HepG2 (cell line): Measurements from ENCODE around the gene CBY2.
"Not testable (repeated sequence)": the region's sequence is repeated elsewhere in the genome, so short reads cannot be mapped to it uniquely, and the experiment has no call there.

Experiments
- DNMT3B ChIP-seq: conservative IDR thresholded peaks from 2 replicates; pipeline ENCODE4 v1.6.1; 2016; ENCODE audit warnings: missing biosample characterization, control low read depth
- IRF2 ChIP-seq: IDR thresholded peaks from 2 replicates; pipeline ENCODE4 v1.6.1; 2018; ENCODE audit warnings: missing genetic modification reagents, missing compliant biosample characterization
- YY1 ChIP-seq: IDR thresholded peaks from 2 replicates; pipeline ENCODE4 v1.6.1; 2011; ENCODE audit warnings: low read length, low read depth, moderate library complexity, mild to moderate bottlenecking; ENCODE audit not compliant: insufficient read depth, insufficient replicate concordance
- TF ChIP-seq, protein P1 (sequence below): IDR thresholded peaks from 2 replicates; pipeline ENCODE4 v1.6.1; 2012; ENCODE audit warnings: inconsistent platforms

GRCh38 chr13:45756498-45756897 is 54.4 kb downstream of the CBY2 start:
- TF ChIP-seq YY1; DNMT3B (CRISPR knock-in tag); IRF2 (CRISPR knock-in tag): not testable (repeated sequence)
- TF ChIP-seq, protein P1, sequence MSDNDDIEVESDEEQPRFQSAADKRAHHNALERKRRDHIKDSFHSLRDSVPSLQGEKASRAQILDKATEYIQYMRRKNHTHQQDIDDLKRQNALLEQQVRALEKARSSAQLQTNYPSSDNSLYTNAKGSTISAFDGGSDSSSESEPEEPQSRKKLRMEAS: not testable (repeated sequence)
